ENCODE results near the gene FARP1. TPM values are rescaled to one million over a fixed set of nuclear protein-coding genes. Genes with fewer than 3 reads are reported as not detected.
A peak's percentile ranks its signal among the peaks of the same experiment; 100 is the strongest.

Gene FARP1
- polyA plus RNA-seq, 1 of the 3 experiments (the other 2 are of a cell fraction): 12.0 TPM

- Histone ChIP-seq H3F3A (replicated peaks; ENCODE audit: insufficient read depth) (no peaks in the 10 kb centered on the region), H3K36me3 (replicated peaks in 1 of 2; ENCODE audit: control insufficient read depth in 1 of 2, insufficient read depth in 2 of 2, low read length in 1 of 2) (peaks cover 0 to 5% of the 10 kb centered on the region in 2 experiments), H3K27ac (ENCODE audit: low read depth in 2 of 2, low read length in 1 of 2) (peak overlapping the region; percentile 53 to 60), H2AFZ (ENCODE audit: low read depth) (no peak overlapping the region), H4K20me1 (ENCODE audit: insufficient read depth) (peaks cover 32% of the 10 kb centered on the region), H3K9ac (peak overlapping the region; percentile 80; the same call in 1 of the 2 replicates), H3K9me2 (no peaks in the 10 kb centered on the region), H3K9me3 (no peaks in the 10 kb centered on the region), H3K27me3 (ENCODE audit: insufficient read depth) (no peaks in the 10 kb centered on the region), H3K4me2 (peak overlapping the region; percentile 86), H3K4me1 (ENCODE audit: control insufficient read depth in 1 of 2, insufficient read depth in 2 of 2, low read depth in 1 of 2, low read length in 1 of 2) (peaks cover 25 to 29% of the 10 kb centered on the region in 2 experiments), H3K4me3 (ENCODE audit: low read depth in 2 of 2, low read length in 1 of 2) (peak overlapping the region; percentile 79 to 81), H3K79me2 (ENCODE audit: insufficient read depth) (peaks cover 60% of the 10 kb centered on the region)
- ChIA-PET POLR2A (no interaction called here), CTCF (interaction anchor here (1.0 to 1.4 kb wide), 3 partner anchors 228 to 508 kb away, joined by 3 to 5 read pairs (median 4); no protein-coding TSS in a partner anchor)
- peak; percentile 34 for DNase-seq
- no peak for TF ChIP-seq RFX5 (IDR thresholded peaks at IDR 0.05; ENCODE audit: low read length)
- TF ChIP-seq ZBTB33 (IDR thresholded peaks at IDR 0.05; ENCODE audit: borderline replicate concordance, low read depth): no peak
- TF ChIP-seq NFIC (IDR thresholded peaks at IDR 0.05; ENCODE audit: borderline replicate concordance): no peak
- no peak for TF ChIP-seq RXRA (IDR thresholded peaks at IDR 0.05; ENCODE audit: borderline replicate concordance, low read depth)
- no peak for TF ChIP-seq IRF3 (IDR thresholded peaks at IDR 0.05; ENCODE audit: low read depth, low read length)
- TF ChIP-seq GATA2 (CRISPR knock-in tag; IDR thresholded peaks at IDR 0.05): no peak; the same call in 1 of the 2 replicates
- TF ChIP-seq NRF1 (IDR thresholded peaks at IDR 0.05; ENCODE audit: low read depth, low read length): no peak
- no peak for TF ChIP-seq MEF2A (IDR thresholded peaks at IDR 0.05; ENCODE audit: borderline replicate concordance, low read depth)
- no peak for TF ChIP-seq REST (IDR thresholded peaks at IDR 0.05; ENCODE audit: low read depth, low read length)
- TF ChIP-seq SIN3A (IDR thresholded peaks at IDR 0.05; ENCODE audit: borderline replicate concordance, low read depth, low read length): 0 out of 2 replicates have a peak, but pooled peaks have one; percentile 21
- TF ChIP-seq CTCF (IDR thresholded peaks at IDR 0.05): peak; percentile 31
- TF ChIP-seq PBX3 (IDR thresholded peaks at IDR 0.05): no peak
- TF ChIP-seq MXI1 (IDR thresholded peaks at IDR 0.05; ENCODE audit: low read depth, low read length): peak; percentile 68
- TF ChIP-seq CHD2 (IDR thresholded peaks at IDR 0.05; ENCODE audit: low read length, partially characterized antibody): no peak
- TF ChIP-seq SMC3 (IDR thresholded peaks at IDR 0.05; ENCODE audit: low read depth, low read length): no peak
- TF ChIP-seq POLR2AphosphoS5 (IDR thresholded peaks at IDR 0.05; ENCODE audit: low read depth, low read length): no peak
- TF ChIP-seq FOXJ3 (CRISPR knock-in tag; IDR thresholded peaks at IDR 0.05): no peak
- TF ChIP-seq TEAD4 (IDR thresholded peaks at IDR 0.05; ENCODE audit: borderline replicate concordance, insufficient read depth): no peak
- WGBS (ENCODE audit: low lambda C conversion rate): 47% methylated on average over 10 of the region's 10 CpGs
Observed at GRCh38 chr13:98144801-98145350, 2.0 kb downstream of the FARP1 start.
